HG02852 (cell line): ENCODE data around the gene INSIG2.
"Not testable (repeated sequence)": the region's sequence is repeated elsewhere in the genome, so short reads cannot be mapped to it uniquely, and the experiment has no call there.

Experiments
- ATAC-seq: cut with Tn5 transposase; IDR thresholded peaks from one replicate; pipeline ENCODE4 v1.9.1; 2021; ENCODE audit warnings: mild to moderate bottlenecking, moderate library complexity; ENCODE audit not compliant: unreplicated experiment

INSIG2 gene

DNA sequence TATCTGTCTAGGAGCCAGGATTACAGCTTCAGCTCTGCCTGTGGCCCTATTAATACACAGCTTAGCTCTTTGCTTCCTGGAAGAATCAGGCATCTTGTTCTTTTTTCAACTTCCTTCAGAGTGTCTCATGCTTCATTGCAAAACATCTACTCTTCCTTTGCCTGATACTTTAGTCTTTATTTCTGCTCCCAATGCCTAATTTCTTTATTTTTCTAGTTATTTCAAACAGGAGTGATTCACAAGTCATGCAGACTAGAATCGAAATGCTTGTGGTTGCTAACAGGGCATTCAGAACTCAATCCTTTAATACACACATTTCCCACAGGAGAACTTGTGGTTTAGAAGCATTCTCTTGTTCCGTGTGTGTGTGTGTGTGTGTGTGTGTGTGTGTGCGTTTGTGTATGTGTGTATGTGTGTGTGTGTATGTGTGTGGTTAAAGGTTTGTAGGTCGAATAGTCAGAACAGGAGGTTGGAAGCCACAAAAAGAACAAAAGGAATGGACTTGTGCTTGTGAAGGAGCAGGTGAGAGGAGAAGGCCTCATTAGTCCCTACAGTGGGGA lies 28.3 kb upstream of the INSIG2 start:
- no peak for ATAC-seq

DNA sequence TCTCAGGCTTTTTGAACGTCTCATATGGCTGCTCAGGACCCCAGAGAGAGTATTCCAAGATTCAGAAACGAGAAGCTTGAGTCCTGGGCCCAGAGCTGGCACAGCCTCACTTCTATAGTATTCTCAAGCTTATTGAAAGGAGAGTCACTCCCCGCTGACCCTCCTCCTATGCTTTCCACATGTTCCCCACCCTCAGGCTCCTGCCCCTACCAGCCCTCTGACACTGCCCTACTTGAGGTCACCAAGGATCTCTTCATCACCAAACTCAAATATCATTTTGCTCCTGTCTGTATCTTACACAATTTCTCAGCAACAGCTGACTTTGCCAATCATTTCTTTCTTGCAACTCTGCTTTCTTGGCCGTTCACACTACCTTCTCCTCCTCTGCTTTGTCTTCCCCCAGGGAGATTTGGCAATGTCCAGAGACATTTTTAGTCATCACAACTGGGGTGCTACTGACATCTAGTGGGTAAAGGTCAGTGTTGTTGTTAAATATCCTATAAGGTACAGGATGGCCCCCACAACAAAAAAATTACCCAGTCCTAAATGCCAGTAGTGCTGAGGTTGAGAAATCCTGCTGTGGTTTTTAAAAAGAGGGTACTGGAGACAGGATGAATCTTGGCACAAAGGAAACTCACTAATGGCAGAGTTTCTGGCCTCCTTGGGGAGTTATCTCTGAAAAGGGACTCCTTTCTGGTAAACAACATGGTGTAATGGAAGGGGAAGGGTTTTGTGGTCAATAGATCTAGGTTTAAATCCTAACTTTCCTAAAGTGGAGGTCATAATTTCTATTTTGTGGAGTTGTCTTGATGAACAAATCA lies 26.9 kb upstream of the INSIG2 start:
- ATAC-seq: peak; percentile 71

DNA sequence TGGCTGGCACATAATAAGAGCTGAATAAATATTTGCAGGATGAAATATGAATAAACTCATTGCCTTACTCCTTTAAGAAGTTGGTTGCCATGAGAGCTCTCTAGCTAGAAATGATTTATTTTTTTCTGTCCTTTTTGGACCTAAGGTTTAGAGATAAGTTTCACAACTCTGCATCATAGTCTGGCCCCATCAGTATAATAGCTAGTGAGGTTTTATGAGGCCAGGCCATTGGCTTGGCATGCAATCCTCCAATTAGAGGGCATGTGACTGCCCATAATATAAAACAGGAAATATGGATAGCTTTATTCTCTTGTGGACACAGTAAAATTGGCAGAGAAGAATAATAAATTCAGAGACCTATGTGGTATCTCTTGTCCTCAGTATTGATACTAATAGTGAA lies 26.2 kb upstream of the INSIG2 start:
- no peak for ATAC-seq

GRCh38 chr2:118062669-118063068 lies 25.6 kb upstream of the INSIG2 start:
- ATAC-seq: no peak

DNA sequence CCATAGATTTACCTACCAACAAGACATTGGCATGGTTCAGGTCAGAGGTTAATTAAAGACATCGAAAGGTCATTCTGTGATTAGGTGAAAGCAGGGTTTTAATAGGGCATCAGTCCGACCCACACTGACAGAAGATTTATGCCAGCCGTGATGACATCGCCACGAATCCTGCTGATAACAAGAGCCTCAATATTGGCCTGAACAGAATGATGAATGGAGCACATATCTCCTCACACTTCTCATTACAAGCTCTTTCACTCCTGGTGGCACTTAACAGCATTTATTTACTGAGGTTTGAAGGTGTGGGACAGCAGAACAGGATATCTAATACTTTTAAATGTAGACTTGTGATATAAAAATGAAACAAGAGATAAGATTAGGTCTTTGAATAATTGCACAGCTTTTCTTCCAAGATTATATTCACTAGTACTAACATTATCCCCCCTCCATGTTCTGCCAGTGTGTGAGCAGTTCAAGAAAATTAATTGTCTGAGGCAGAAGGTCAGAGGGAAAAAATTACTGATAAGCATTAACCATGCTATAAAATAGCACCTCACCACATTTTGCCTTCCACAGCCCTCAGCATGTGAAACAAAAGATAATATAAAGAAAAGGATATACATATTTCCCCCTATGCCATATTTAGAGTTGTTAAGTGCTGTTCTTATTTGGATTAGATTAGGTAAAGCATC lies 23.1 kb upstream of the INSIG2 start:
- no peak for ATAC-seq

GRCh38 chr2:118065921-118066511 lies 22.3 kb upstream of the INSIG2 start:
- no peak for ATAC-seq

DNA sequence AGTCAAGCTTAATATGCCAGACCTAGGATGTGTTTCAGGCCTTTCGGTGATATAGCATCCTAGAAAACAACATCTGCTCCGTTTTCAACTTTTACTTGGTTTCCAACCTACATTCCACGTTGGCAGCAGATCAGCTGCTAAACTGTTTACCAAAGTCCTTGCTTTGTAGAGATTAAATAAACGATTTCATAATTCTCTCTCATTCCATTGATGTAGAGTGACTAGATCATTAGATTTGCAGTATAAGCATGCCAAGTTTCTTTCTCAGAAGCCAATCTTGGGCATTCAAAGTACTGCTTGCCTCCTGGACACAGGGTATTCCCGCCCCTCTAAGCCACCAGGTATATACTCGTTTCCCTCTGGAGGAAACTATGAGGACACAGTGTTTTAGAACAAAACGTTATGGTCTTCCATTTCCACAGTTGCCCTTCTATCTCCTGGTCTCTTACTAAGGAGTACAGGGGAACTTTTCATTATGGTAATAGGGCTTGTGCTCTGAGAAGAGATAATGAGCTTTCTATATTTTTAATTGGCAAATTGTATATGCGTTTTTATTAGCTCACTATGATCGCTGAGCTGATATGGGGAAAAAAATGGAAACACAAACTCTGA lies 10.5 kb upstream of the INSIG2 start:
- no peak for ATAC-seq

DNA sequence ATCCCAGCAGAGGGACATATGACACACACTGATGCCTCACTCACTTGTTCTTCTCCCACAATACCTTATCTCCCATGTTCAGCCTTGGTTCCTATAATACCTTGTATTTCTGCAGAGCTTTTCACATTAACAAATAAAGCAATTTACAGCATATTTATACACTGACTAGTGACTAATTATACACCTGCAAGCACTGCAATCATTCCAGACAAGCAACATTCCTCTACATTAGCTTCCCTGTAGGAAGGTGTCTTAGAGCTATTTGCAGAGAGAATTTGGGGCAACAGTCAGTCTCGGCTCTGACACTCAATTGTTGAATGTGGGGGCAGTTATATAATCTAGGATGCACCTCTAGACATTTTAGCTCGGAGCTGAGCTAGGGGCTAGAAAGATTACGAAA lies 9.5 kb upstream of the INSIG2 start:
- ATAC-seq: no peak

DNA sequence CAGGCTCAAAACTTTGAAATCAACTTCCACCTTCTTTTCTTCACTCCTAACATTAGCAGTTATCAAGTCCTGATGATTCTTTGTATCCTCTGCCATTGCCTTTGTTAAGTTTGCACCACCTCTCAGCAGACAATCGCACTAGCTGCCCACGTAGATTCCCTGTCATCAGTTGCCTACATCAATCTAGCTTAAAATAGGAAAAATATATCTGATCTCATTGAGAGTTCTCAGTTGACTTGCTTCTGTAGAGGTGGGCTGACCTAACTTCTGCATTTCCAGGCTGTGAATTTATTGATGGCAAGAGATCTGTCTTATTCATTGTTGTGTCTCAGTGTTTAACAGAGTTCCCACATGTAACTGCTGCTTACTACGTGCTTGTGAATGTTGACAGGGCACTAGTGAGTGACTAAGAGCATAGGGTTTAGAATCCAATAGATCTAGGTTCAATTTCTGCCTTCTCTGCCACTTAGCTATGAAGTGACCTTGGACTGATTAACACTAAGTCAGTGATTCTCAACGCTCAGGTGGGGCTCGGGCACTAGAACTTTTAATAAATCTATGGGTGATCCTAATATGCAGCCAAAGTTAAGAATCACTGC lies 3.7 kb upstream of the INSIG2 start:
- ATAC-seq: no peak

- ATAC-seq: no peak
Observed at GRCh38 chr2:118085173-118086023, 2.9 kb upstream of the INSIG2 start.

DNA sequence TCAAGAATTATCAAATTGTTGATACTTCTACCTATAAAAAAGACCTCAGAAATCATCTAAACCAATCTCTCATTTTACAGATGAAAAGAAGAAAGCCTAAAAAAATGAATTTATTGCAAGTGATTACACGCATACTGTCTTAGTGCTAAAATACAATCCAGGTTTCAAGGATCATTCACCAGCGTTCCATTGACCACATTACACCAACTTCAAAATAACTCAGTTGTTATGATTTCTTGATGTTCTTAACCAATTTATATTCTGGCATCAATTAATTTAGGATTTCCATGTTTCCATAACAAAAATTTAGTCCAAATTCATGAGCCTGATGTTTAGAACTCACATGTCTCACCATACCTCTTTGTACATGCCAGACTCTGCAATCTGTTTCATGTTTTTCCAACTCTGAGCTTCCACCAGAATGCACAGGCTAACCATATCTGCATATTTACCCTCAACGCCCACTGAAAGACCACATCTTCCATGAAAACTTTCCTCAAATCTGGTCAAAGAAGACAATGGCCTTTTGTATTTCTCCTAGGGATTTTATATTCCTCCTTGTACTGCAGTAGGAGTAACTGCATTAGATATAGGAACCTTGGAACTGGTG lies 2.1 kb upstream of the INSIG2 start:
- no peak for ATAC-seq

DNA sequence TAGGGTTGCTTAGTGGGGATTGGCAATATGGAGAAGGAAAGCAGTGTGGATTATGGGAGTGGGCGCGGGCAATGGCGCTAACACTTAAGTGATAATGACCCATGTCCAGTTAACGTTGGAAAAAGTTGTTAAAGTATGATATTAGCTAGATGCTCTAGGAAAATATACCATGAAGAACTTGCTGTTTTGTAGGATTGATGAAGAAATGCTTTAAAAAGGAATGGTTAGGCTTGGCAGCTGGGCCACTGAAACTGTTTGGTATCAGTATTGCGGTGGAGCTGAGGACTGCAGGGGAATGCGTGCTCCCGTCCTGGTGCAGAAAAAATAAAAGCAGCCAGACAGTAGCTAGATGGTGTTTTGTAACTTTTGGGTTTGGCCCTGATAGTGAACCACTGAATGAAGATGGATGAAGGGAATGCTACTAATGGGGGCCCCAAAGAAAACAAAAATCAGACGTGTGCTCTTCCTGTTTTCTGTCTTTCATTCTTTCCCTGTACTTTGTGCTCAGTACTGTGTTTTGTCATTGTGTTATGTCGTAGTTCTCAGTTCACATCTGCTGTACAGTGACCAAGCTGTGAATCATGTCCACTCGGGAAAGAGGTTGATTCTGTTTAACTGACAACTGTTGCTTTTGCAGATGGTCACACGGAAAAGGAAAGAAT lies 999 bp downstream of the INSIG2 start:
- peak; percentile 32 for ATAC-seq

GRCh38 chr2:118090387-118091139 lies 2.3 kb downstream of the INSIG2 start:
- no peak for ATAC-seq

GRCh38 chr2:118091140-118091478 lies 2.8 kb downstream of the INSIG2 start:
- no peak for ATAC-seq

GRCh38 chr2:118091631-118092030 lies 3.4 kb downstream of the INSIG2 start:
- ATAC-seq: no peak

DNA sequence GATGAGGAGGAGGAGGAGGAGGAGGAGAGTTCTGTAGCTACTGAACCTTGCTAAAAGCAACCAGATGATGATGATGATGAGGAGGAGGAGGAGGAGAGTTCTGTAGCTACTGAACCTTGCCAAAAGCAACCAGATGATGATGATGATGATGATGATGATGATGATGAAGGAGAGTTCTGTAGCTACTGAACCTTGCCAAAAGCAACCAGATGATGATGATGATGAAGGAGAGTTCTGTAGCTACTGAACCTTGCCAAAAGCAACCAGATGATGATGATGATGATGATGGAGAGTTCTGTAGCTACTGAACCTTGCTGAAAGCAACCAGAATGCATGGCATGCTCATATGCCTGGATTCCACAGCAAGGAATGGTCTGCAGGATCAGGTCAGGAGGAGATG lies 5.8 kb downstream of the INSIG2 start:
- not testable (repeated sequence) for ATAC-seq

- ATAC-seq: no peak
Observed at GRCh38 chr2:118094503-118094902, 6.2 kb downstream of the INSIG2 start.

- no peak for ATAC-seq
Observed at GRCh38 chr2:118095610-118096009, 7.3 kb downstream of the INSIG2 start.
